CD14-positive monocyte (primary cell): Measurements from ENCODE around the gene PALM. TPM values are rescaled to one million over a fixed set of nuclear protein-coding genes. Genes with fewer than 3 reads are reported as not detected.

Experiments
- DNase-seq, 3 donors: peaks; one replicate each; pipeline ENCODE4 v3.0.0-alpha.2; 2011 to 2022
- H2AFZ ChIP-seq: 2 replicates; pipeline ENCODE4 v1.6.0; 2012; ENCODE audit warnings: mild to moderate bottlenecking, low read depth, low read length, inconsistent platforms; ENCODE audit not compliant: insufficient read depth, poor library complexity, severe bottlenecking
- H3K27ac ChIP-seq, 2 donors: 1 replicate in 1 of 2; 2 replicates in 1 of 2; pipeline ENCODE4 v1.5.1; 2012 to 2013; ENCODE audit warnings: low read length in 2 of 2, control low read depth in 1 of 2, inconsistent platforms in 1 of 2, low read depth in 1 of 2, mild to moderate bottlenecking in 1 of 2
- H3K27me3 ChIP-seq, 2 donors: one replicate each; pipeline versions ENCODE4 v1.6.0 to v1.6.1; 2011 to 2013; ENCODE audit warnings: low read length in 2 of 2; ENCODE audit not compliant: control insufficient read depth in 2 of 2, insufficient read depth in 2 of 2
- H3K36me3 ChIP-seq, 2 donors: replicated peaks in 1 of 2; 1 replicate in 1 of 2; 2 replicates in 1 of 2; pipeline versions ENCODE4 v1.5.1 to v1.6.1; 2012 to 2013; ENCODE audit warnings: low read length in 2 of 2, control low read depth in 1 of 2, inconsistent platforms in 1 of 2, mild to moderate bottlenecking in 1 of 2; ENCODE audit not compliant: insufficient read depth in 2 of 2, control insufficient read depth in 1 of 2
- H3K4me1 ChIP-seq, 2 donors: 1 replicate in 1 of 2; 2 replicates in 1 of 2; pipeline versions ENCODE4 v1.5.1 to v1.6.1; 2012 to 2013; ENCODE audit warnings: low read length in 2 of 2, control low read depth in 1 of 2, inconsistent platforms in 1 of 2, mild to moderate bottlenecking in 1 of 2, moderate library complexity in 1 of 2; ENCODE audit not compliant: insufficient read depth in 2 of 2, control insufficient read depth in 1 of 2
- H3K4me2 ChIP-seq: replicated peaks from 2 replicates; pipeline ENCODE3; 2012; ENCODE audit warnings: low read length, moderate library complexity, mild to moderate bottlenecking; ENCODE audit not compliant: poor library complexity, severe bottlenecking; ENCODE audit errors: extremely low read depth
- H3K4me3 ChIP-seq, 3 experiments: fragments of 200-600 bp in 1 of 3; sonication (generic) in 1 of 3; replicated peaks in 1 of 3; 1 replicate in 2 of 3; 2 replicates in 1 of 3; pipeline ENCODE4 v1.5.1; 2011 to 2013; ENCODE audit warnings: low read length in 3 of 3, mild to moderate bottlenecking in 3 of 3, control low read depth in 2 of 3, low read depth in 2 of 3, inconsistent platforms in 1 of 3, moderate library complexity in 1 of 3
- H3K79me2 ChIP-seq: 2 replicates; pipeline ENCODE4 v1.6.0; 2012; ENCODE audit warnings: mild to moderate bottlenecking, control low read depth, inconsistent platforms, low read length, moderate library complexity; ENCODE audit not compliant: insufficient read depth
- H3K9ac ChIP-seq: 2 replicates; pipeline ENCODE4 v1.6.0; 2017; ENCODE audit warnings: low read length, mild to moderate bottlenecking; ENCODE audit not compliant: insufficient read depth, poor library complexity, severe bottlenecking
- H3K9me3 ChIP-seq, 2 donors: replicated peaks in 1 of 2; 1 replicate in 1 of 2; 2 replicates in 1 of 2; pipeline versions ENCODE4 v1.5.1 to v1.6.1; 2012 to 2013; ENCODE audit warnings: low read length in 2 of 2, control low read depth in 1 of 2; ENCODE audit not compliant: control insufficient read depth in 1 of 2, insufficient read depth in 1 of 2
- H4K20me1 ChIP-seq: 2 replicates; pipeline ENCODE4 v1.6.0; 2012; ENCODE audit warnings: mild to moderate bottlenecking, low read length, control low read depth, moderate library complexity; ENCODE audit not compliant: insufficient read depth
- H3K27ac Mint-ChIP-seq, 7 donors: one replicate each; pipeline ENCODE4 v1.8.0; 2020; ENCODE audit warnings: mild to moderate bottlenecking in 7 of 7, mixed read lengths in 7 of 7, moderate library complexity in 6 of 7, inconsistent platforms in 2 of 7
- H3K27me3 Mint-ChIP-seq, 3 donors: one replicate each; pipeline ENCODE4 v1.8.0; 2021 to 2022; ENCODE audit warnings: low read depth in 3 of 3, mild to moderate bottlenecking in 3 of 3, mixed read lengths in 3 of 3, moderate library complexity in 3 of 3, inconsistent platforms in 1 of 3
- H3K36me3 Mint-ChIP-seq, 2 donors: one replicate each; pipeline ENCODE4 v1.8.0; 2020; ENCODE audit warnings: mixed read lengths in 2 of 2, inconsistent platforms in 1 of 2, mild to moderate bottlenecking in 1 of 2
- H3K4me1 Mint-ChIP-seq: one replicate; pipeline ENCODE4 v1.8.0; 2020; ENCODE audit warnings: mild to moderate bottlenecking, mixed read lengths
- H3K4me3 Mint-ChIP-seq, 2 donors: one replicate each; pipeline ENCODE4 v1.8.0; 2020; ENCODE audit warnings: mild to moderate bottlenecking in 2 of 2, mixed read lengths in 2 of 2, moderate library complexity in 1 of 2
- H3K9me3 Mint-ChIP-seq, 7 donors: one replicate each; pipeline ENCODE4 v1.8.0; 2020 to 2022; ENCODE audit warnings: mixed read lengths in 7 of 7, mild to moderate bottlenecking in 6 of 7, moderate library complexity in 6 of 7, inconsistent platforms in 2 of 7
- WGBS: methylation state at CpG from one replicate; pipeline ENCODE4 v1.1.5; 2013; ENCODE audit warnings: missing lambda C conversion rate; ENCODE audit not compliant: insufficient coverage; 5-methylcytosine and 5-hydroxymethylcytosine counted together
- intact Hi-C, 2 donors: fragments of 100-400 bp; cut with micrococcal nuclease; formaldehyde crosslinking; loops; one replicate each; pipeline versions ENCODE4 v1.15.0 to v1.15.1; 2023
- polyA plus RNA-seq, 3 donors: library from polyadenylated mRNA; depleted of rRNA in 1 of 3; unstranded in 2 of 3; stranded (reverse) in 1 of 3; fragments of 300-500 nt in 2 of 3; fragments of >200 nt in 1 of 3; fragmentation: Illumina TruSeq in 2 of 3; gene quantifications; 1 replicate in 2 of 3; 2 replicates in 1 of 3; pipeline ENCODE4 v1.2.3, GENCODE V29; 2012 to 2021
- TF ChIP-seq, protein P1 (sequence below): fragments of 200-600 bp; IDR thresholded peaks from one replicate; pipeline ENCODE4 v1.8.0; 2022; ENCODE audit warnings: antibody characterized with exemption, mild to moderate bottlenecking

PALM gene
- polyA plus RNA-seq, 3 donors, result 0.23 TPM; not detected in 2

- H3K27ac Mint-ChIP-seq, result peak overlapping the region in 1 of 7 donors; percentile 64
- H3K9ac ChIP-seq, result no peak overlapping the region
- H3K4me1 ChIP-seq, result peaks cover 10 to 17% of the 10 kb centered on the region in 2 donors
- H3K27me3 ChIP-seq, result peaks cover 7 to 22% of the 10 kb centered on the region in 2 donors
- no peak overlapping the region for H3K27ac ChIP-seq
- no peaks in the 10 kb centered on the region for H3K36me3 ChIP-seq
- H3K4me3 Mint-ChIP-seq, result peak overlapping the region in 1 of 2 donors; percentile 59
- no peak overlapping the region for H2AFZ ChIP-seq
- peaks cover 2 to 6% of the 10 kb centered on the region in 2 donors for H3K36me3 Mint-ChIP-seq
- TF ChIP-seq, protein P1, sequence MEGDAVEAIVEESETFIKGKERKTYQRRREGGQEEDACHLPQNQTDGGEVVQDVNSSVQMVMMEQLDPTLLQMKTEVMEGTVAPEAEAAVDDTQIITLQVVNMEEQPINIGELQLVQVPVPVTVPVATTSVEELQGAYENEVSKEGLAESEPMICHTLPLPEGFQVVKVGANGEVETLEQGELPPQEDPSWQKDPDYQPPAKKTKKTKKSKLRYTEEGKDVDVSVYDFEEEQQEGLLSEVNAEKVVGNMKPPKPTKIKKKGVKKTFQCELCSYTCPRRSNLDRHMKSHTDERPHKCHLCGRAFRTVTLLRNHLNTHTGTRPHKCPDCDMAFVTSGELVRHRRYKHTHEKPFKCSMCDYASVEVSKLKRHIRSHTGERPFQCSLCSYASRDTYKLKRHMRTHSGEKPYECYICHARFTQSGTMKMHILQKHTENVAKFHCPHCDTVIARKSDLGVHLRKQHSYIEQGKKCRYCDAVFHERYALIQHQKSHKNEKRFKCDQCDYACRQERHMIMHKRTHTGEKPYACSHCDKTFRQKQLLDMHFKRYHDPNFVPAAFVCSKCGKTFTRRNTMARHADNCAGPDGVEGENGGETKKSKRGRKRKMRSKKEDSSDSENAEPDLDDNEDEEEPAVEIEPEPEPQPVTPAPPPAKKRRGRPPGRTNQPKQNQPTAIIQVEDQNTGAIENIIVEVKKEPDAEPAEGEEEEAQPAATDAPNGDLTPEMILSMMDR, result no peak
- peak overlapping the region; percentile 39 for H3K4me2 ChIP-seq
- peaks cover 8 to 23% (median 11%) of the 10 kb centered on the region in 7 donors for H3K9me3 Mint-ChIP-seq
- intact Hi-C loops, result no loop called here
- H4K20me1 ChIP-seq, result no peaks in the 10 kb centered on the region
- no peak for DNase-seq
- H3K4me1 Mint-ChIP-seq, result peaks cover 6% of the 10 kb centered on the region
- H3K79me2 ChIP-seq, result no peaks in the 10 kb centered on the region
- H3K9me3 ChIP-seq, result peaks cover 5 to 8% of the 10 kb centered on the region in 2 donors
- 75% methylated on average over 19 of the region's 23 CpGs for WGBS
- peak overlapping the region in 1 of 3 experiments; percentile 34 for H3K4me3 ChIP-seq
- H3K27me3 Mint-ChIP-seq, result peaks cover 24 to 45% (median 34%) of the 10 kb centered on the region in 3 donors
Measured at GRCh38 chr19:718251-718951, 9.7 kb downstream of the PALM start.

DNA sequence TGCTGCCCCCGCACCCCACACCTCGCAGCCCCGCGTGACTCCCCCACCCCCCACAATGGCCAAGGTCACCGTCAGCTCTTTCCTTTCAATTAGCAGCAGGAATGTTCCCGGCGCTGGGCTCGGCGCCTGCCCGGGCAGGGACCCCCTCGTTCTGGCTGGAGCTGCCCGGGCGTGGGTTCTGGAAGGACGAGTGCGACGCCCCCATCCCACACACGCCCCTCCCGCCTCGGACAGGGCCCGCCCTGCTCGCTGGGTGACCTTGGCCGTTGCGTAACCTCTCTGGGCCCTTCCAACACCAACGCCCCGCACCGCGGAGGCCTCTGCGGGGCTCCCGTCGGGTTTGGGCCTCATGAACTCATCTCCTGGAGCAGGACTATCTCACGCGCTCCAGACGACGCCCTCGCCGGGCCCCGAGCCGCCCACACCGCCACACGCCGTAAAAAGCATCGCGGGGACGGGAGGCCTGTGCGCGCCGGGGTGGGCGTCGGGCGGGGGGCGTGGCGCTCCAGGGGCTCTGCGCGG, 10.3 kb downstream of the PALM start:
- H3K4me1 Mint-ChIP-seq, result peaks cover 6% of the 10 kb centered on the region
- H3K27ac ChIP-seq, result no peak overlapping the region
- DNase-seq, result no peak
- H3K79me2 ChIP-seq, result no peaks in the 10 kb centered on the region
- H3K36me3 ChIP-seq, result no peaks in the 10 kb centered on the region
- peak overlapping the region in 1 of 2 donors; percentile 59 for H3K4me3 Mint-ChIP-seq
- H3K4me2 ChIP-seq, result peak overlapping the region; percentile 39
- WGBS, result 45% methylated on average over 46 of the region's 54 CpGs
- H3K27me3 Mint-ChIP-seq, result peaks cover 20 to 46% (median 34%) of the 10 kb centered on the region in 3 donors
- peaks cover 2 to 6% of the 10 kb centered on the region in 2 donors for H3K36me3 Mint-ChIP-seq
- no peak overlapping the region for H3K27ac Mint-ChIP-seq
- peaks cover 7 to 22% of the 10 kb centered on the region in 2 donors for H3K27me3 ChIP-seq
- peak overlapping the region in 1 of 3 experiments; percentile 34 for H3K4me3 ChIP-seq
- H3K9me3 Mint-ChIP-seq, result peaks cover 8 to 23% (median 11%) of the 10 kb centered on the region in 7 donors
- no peak overlapping the region for H3K9ac ChIP-seq
- intact Hi-C loops, result no loop called here
- H4K20me1 ChIP-seq, result no peaks in the 10 kb centered on the region
- H3K4me1 ChIP-seq, result peaks cover 10 to 17% of the 10 kb centered on the region in 2 donors
- TF ChIP-seq, protein P1, result no peak
- H3K9me3 ChIP-seq, result peaks cover 5 to 8% of the 10 kb centered on the region in 2 donors
- H2AFZ ChIP-seq, result no peak overlapping the region
